IPS-NIHi7 (cell line): ENCODE data around the gene NSUN6.
A peak's percentile ranks its signal among the peaks of the same experiment; 100 is the strongest.
"Not testable (repeated sequence)": the region's sequence is repeated elsewhere in the genome, so short reads cannot be mapped to it uniquely, and the experiment has no call there.

Source experiments
- DNase-seq: peaks from one replicate; pipeline ENCODE4 v3.0.0; 2012; ENCODE audit warnings: mixed read lengths; ENCODE audit errors: extremely low spot score

Gene NSUN6

GRCh38 chr10:18659819-18660535 is 8.6 kb upstream of the NSUN6 start:
- DNase-seq = peak; percentile 20

- peak; percentile 95 for DNase-seq
Measured at GRCh38 chr10:18659125-18659818, 7.9 kb upstream of the NSUN6 start, which contains the start of gene ARL5B. Gene ARL5B (plus strand): TSS chr10:18659431. CDS start chr10:18659638, 207 bp downstream.

DNA sequence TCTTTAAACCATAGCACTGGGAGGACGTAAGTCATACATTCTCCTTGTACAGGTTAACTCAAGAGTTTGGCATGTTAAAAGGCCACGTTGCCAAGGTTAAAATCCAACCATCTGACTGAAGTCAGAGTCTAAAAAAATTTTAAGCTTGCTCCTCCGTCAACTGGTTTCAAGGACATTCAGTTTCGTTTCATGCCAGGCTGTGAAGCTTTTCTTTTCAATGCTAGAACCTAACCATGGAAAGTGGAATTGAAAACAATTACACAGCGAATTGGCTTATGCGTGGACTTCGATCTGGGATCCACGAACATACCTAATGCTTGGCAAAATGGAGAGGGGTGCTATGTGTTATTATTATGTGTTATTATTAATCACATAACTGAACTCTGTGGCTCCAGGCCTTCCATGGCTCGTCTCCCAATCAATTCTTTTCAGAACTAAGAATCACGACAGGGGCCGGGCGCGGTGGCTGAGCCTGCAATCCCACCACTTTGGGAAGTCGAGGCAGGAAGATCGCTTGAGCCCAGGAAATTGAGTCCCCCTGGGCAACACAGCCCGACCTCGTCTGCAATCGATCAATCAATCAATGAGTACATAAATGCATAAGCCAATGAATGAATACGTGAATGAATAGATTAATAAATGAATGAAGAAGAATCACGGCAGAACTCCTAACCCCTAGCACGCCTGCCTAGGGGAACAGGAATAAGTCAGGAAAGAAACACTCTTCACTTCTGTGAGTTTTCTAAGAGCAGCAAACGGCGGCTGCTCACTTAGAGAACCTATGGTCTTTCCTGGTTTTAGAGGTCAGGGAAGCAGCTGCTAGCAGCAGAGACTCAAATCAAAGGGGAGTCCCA is 7.1 kb upstream of the NSUN6 start:
- DNase-seq = no peak

GRCh38 chr10:18656724-18657123 is 5.3 kb upstream of the NSUN6 start:
- no peak for DNase-seq

DNA sequence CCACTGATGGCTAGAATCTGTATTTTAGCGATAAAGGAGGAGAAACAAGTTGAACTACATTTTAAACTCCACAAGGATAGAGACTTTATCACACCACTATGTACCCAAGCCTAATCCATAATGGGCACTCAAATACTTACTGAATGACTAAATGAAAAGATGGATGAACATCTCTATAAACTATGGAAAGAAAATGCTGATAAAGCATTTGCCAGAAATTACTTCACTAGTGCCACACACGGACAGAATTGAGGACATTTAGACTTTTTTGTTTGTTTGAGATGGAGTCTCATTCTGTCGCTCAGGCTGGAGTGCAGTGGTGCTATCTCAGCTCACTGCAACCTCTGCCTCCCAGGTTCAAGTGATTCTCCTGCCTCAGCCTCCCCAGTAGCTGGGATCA is 1.7 kb upstream of the NSUN6 start:
- no peak for DNase-seq

GRCh38 chr10:18650404-18650997 is 886 bp downstream of the NSUN6 start:
- DNase-seq = no peak

- no peak for DNase-seq
Measured at GRCh38 chr10:18649364-18649959, 1.9 kb downstream of the NSUN6 start.

DNA sequence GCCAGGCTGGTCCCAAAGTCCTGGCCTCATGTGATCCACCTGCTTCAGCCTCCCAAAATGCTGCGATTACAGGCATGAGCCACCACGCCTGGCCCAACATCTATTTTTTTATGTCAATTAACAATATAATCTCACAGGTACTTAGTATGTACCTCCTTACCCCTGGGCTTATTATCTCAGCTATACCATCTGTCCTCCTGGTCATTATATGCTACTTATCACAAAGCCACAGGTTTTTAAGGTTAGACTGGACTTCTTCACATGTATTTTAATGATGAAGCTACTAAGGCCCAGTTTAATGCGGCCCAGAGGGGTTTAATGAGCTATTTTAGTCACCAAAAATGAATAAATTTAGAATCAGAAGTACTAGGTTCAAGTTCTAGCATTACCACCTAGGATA is 3.4 kb downstream of the NSUN6 start:
- no peak for DNase-seq

- DNase-seq = no peak
Measured at GRCh38 chr10:18647151-18647550, 4.2 kb downstream of the NSUN6 start.

DNA sequence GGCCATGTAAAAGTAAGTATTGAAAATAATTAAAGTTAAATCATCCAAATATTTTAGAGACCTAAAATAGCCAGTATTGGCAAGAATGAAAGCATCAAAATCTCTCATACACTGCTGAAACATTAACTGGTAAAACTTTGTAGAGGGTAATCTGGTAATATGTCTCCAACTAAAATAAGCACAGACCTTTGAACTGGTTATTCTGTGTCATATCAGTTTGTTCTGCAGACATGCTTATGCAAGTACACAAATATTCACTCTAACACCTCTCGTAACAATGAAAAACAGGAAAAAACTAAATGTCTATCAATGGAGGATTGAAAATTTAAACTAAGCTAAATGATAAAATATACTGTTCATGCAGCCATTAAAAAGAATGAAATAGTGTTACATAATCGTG is 11.7 kb downstream of the NSUN6 start:
- DNase-seq = not testable (repeated sequence)

- not testable (repeated sequence) for DNase-seq
Measured at GRCh38 chr10:18637400-18637799, 14.0 kb downstream of the NSUN6 start.

DNA sequence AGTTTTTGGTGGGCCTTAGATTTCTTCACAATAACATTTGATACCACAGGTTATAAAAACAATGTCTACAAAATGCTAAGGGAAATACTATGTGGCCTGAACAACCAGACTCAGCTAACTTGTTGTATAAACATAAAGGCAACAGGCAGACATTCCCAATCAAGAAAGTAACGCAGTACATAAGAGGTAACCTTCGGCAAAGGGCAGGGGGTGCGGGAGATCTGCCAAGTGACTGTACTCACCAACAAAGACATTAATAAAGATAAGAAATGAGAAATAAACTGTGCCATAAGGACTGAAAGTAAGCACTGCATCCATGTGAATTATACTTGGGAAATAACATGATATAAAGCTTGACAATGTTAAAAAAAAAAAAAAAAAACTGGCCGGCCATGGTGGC is 15.4 kb downstream of the NSUN6 start:
- DNase-seq = no peak

DNA sequence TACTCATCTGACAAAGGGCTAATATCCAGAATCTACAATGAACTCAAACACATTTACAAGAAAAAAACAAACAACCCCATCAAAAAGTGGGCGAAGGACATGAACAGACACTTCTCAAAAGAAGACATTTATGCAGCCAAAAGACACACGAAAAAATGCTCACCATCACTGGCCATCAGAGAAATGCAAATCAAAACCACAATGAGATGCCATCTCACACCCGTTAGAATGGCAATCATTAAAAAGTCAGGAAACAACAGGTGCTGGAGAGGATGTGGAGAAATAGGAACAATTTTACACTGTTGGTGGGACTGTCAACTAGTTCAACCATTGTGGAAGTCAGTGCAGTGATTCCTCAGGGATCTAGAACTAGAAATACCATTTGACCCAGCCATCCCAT is 18.9 kb downstream of the NSUN6 start:
- not testable (repeated sequence) for DNase-seq

DNA sequence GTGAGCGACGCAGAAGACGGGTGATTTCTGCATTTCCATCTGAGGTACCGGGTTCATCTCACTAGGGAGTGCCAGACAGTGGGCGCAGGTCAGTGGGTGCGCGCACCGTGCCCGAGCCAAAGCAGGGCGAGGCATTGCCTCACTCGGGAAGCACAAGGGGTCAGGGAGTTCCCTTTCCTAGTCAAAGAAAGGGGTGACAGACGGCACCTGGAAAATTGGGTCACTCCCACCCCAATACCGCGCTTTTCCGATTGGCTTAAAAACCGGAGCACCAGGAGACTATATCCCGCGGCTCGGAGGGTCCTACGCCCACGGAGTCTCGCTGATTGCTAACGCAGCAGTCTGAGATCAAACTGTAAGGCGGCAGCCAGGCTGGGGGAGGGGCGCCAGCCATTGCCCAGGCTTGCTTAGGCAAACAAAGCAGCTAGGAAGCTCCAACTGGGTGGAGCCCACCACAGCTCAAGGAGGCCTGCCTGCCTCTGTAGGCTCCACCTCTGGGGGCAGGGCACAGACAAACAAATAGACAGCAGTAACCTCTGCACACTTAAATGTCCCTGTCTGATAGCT is 23.9 kb downstream of the NSUN6 start:
- DNase-seq = not testable (repeated sequence)

GRCh38 chr10:18625886-18626285 is 25.5 kb downstream of the NSUN6 start:
- DNase-seq = no peak

DNA sequence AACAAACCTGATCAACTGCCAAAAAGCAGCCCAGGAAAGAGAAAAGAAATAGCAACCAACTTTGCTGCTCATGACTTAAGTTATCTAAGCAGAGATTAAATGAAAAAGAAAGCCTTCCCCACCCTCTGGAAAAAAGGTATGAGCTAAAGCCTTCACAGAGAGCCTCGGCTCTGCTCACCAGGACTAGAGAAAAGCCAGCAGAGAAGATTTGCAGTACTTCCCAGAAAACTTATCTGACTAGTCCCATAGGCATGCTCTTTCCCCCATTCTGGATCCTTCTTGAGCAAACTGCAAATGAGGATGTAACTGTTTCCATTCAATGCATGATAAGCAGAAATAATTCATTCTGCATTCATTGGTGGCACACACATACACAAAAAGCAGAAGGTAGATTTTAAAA is 27.7 kb downstream of the NSUN6 start:
- DNase-seq = not testable (repeated sequence)

GRCh38 chr10:18620856-18621255 is 30.5 kb downstream of the NSUN6 start:
- no peak for DNase-seq

GRCh38 chr10:18619016-18619415 is 32.4 kb downstream of the NSUN6 start:
- DNase-seq = no peak

- no peak for DNase-seq
Measured at GRCh38 chr10:18616337-18616736, 35.0 kb downstream of the NSUN6 start.

- no peak for DNase-seq
Measured at GRCh38 chr10:18615618-18616017, 35.8 kb downstream of the NSUN6 start.

DNA sequence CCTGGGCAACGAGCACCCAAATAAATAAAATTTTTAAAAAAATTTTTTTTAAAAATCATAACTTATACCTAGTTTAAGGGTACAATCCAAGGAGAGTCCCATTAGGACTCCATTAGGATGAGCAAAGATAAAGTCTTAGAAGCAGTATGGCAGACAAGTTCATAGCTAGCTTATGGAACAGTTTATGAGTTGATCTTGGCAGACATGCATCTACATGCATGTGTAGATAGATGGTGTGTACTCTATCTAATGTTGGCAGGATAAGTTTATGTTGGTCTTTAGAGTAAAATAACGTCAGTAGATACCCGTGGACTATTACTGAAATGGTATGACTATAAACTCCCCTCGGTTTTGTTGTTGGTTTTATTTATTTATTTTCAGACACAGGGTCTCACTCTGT is 40.2 kb downstream of the NSUN6 start:
- DNase-seq = no peak
